Hepatocyte (in vitro differentiated cells): ENCODE measurements around the gene PAPPA.
A peak's percentile ranks its signal among the peaks of the same experiment; 100 is the strongest.

Experiments
- EZH2 ChIP-seq: fragments of 200-600 bp; sonication (generic); IDR thresholded peaks from 2 replicates; pipeline ENCODE4 v1.6.1; 2016; ENCODE audit warnings: antibody characterized with exemption, mild to moderate bottlenecking, borderline replicate concordance
- TF ChIP-seq, protein P1 (sequence below): fragments of 200-600 bp; sonication (generic); IDR thresholded peaks from 2 replicates; pipeline ENCODE4 v1.5.1; 2016; ENCODE audit warnings: antibody characterized with exemption, mild to moderate bottlenecking; ENCODE audit not compliant: poor library complexity

DNA sequence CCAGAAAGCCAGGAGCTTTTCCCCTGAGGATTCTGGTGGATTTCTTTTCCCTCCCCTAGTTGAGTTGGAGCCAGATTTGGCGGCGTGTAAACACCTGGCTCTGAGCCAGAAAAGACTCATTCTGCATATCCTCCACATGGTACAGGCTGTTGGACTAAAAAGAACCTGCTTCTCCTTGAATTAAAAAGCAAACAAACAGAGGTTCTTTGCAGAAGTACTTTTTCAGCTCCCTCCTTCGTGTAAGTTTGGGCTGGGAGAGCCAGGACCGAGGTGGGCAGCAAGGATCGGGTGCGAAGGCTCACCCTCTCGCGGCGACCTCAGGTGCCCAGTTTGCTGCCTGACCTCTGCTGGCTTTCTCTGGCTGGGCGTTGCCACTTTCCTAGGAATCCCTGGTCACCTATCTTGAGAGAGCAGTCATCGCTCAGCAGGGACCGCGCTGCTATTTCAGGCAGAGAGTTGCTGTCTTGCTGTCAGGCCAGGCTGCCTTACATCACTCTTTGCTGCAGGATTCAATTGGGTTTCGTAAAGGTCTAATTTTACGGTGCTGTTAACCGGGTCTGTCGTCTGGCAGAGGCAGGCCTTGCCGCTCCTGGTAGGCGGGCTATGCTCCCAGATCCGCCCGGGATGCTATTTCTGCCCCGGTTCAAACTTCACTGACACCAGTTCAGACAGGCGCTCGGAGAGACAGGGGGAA lies 3.2 kb downstream of the PAPPA start:
- TF ChIP-seq, protein P1, sequence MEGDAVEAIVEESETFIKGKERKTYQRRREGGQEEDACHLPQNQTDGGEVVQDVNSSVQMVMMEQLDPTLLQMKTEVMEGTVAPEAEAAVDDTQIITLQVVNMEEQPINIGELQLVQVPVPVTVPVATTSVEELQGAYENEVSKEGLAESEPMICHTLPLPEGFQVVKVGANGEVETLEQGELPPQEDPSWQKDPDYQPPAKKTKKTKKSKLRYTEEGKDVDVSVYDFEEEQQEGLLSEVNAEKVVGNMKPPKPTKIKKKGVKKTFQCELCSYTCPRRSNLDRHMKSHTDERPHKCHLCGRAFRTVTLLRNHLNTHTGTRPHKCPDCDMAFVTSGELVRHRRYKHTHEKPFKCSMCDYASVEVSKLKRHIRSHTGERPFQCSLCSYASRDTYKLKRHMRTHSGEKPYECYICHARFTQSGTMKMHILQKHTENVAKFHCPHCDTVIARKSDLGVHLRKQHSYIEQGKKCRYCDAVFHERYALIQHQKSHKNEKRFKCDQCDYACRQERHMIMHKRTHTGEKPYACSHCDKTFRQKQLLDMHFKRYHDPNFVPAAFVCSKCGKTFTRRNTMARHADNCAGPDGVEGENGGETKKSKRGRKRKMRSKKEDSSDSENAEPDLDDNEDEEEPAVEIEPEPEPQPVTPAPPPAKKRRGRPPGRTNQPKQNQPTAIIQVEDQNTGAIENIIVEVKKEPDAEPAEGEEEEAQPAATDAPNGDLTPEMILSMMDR, result no peak
- TF ChIP-seq EZH2, result peak; percentile 60
